H1 (cell line): ENCODE measurements around the gene ATPAF2. TPM values are rescaled to one million over a fixed set of nuclear protein-coding genes. Genes with fewer than 3 reads are reported as not detected.
A peak's percentile ranks its signal among the peaks of the same experiment; 100 is the strongest.

ENCODE experiments used
- CTCF ChIA-PET: fragments of 300-600 bp; sonication (Branson Sonifier 250); formaldehyde crosslinking; loops from one replicate; lab custom pipeline; 2021; ENCODE audit not compliant: partially characterized antibody; lab: Charles Lee
- POLR2A ChIA-PET: fragments of 300-600 bp; sonication (Branson Sonifier 250); formaldehyde crosslinking; loops from one replicate; lab custom pipeline; 2021; ENCODE audit warnings: inconsistent platforms; ENCODE audit not compliant: partially characterized antibody; lab: Charles Lee
- DNase-seq, 2 experiments: peaks; one replicate each; pipeline versions ENCODE4 v3.0.0 to v3.0.0-alpha.2; 2010 to 2022; ENCODE audit warnings: low spot score in 2 of 2, low read depth in 1 of 2, mixed read lengths in 1 of 2
- FAIRE-seq: peaks from 2 replicates; lab custom pipeline; 2011; peaks lifted over from hg19 to GRCh38; lab: Jason Lieb, UNC
- H2AFZ ChIP-seq: 2 replicates; pipeline ENCODE4 v1.8.1; 2012; ENCODE audit warnings: low read length, inconsistent platforms
- H2AK5ac ChIP-seq: 2 replicates; pipeline ENCODE4 v1.6.1; 2013; ENCODE audit warnings: low read depth, low read length
- H2BK120ac ChIP-seq: replicated peaks from 2 replicates; pipeline ENCODE3; 2013; ENCODE audit warnings: low read depth, low read length, inconsistent platforms
- H2BK12ac ChIP-seq: 2 replicates; pipeline ENCODE4 v1.6.1; 2013; ENCODE audit warnings: low read depth, low read length
- H2BK15ac ChIP-seq: 2 replicates; pipeline ENCODE4 v1.6.1; 2013; ENCODE audit warnings: low read length
- H2BK20ac ChIP-seq: 2 replicates; pipeline ENCODE4 v1.6.1; 2013; ENCODE audit warnings: low read length
- H2BK5ac ChIP-seq: 2 replicates; pipeline ENCODE4 v1.6.1; 2013; ENCODE audit warnings: low read depth, low read length
- H3K14ac ChIP-seq: 2 replicates; pipeline ENCODE4 v1.6.1; 2013; ENCODE audit warnings: inconsistent platforms; ENCODE audit not compliant: insufficient read length
- H3K18ac ChIP-seq: 2 replicates; pipeline ENCODE4 v1.6.1; 2013; ENCODE audit warnings: low read length; ENCODE audit errors: extremely low read depth
- H3K23ac ChIP-seq: 2 replicates; pipeline ENCODE4 v1.6.1; 2013; ENCODE audit warnings: inconsistent platforms; ENCODE audit not compliant: insufficient read length
- H3K23me2 ChIP-seq: 2 replicates; pipeline ENCODE4 v1.6.1; 2013; ENCODE audit warnings: low read depth, low read length
- H3K27ac ChIP-seq: 2 replicates; pipeline ENCODE4 v1.6.1; 2011; ENCODE audit warnings: low read depth, low read length, inconsistent platforms
- H3K27me3 ChIP-seq, 4 experiments: replicated peaks in 1 of 4; 1 replicate in 1 of 4; 2 replicates in 3 of 4; pipeline versions ENCODE4 v1.6.1 to v1.8.1; 2011 to 2013; ENCODE audit warnings: low read length in 3 of 4, mild to moderate bottlenecking in 3 of 4, inconsistent platforms in 2 of 4, mixed read lengths in 2 of 4, moderate library complexity in 1 of 4; ENCODE audit not compliant: control insufficient read depth in 3 of 4, insufficient read depth in 3 of 4; ENCODE audit errors: extremely low read depth in 1 of 4
- H3K36me3 ChIP-seq, 4 experiments: 2 replicates each; pipeline versions ENCODE4 v1.6.1 to v1.8.1; 2011 to 2013; ENCODE audit warnings: mild to moderate bottlenecking in 4 of 4, low read length in 3 of 4, moderate library complexity in 2 of 4, control low read depth in 1 of 4, inconsistent platforms in 1 of 4; ENCODE audit not compliant: insufficient read depth in 4 of 4, control insufficient read depth in 2 of 4
- H3K4ac ChIP-seq: replicated peaks from 2 replicates; pipeline ENCODE3; 2013; ENCODE audit warnings: low read length, low read depth, mixed read lengths, inconsistent platforms; ENCODE audit not compliant: insufficient read length
- H3K4me1 ChIP-seq, 4 experiments: replicated peaks in 1 of 4; 1 replicate in 1 of 4; 2 replicates in 3 of 4; pipeline versions ENCODE4 v1.6.1 to v1.8.1; 2011 to 2013; ENCODE audit warnings: low read length in 3 of 4, inconsistent platforms in 2 of 4, mixed read lengths in 1 of 4; ENCODE audit not compliant: insufficient read depth in 4 of 4, control insufficient read depth in 3 of 4
- H3K4me2 ChIP-seq, 2 experiments: 2 replicates each; pipeline versions ENCODE4 v1.6.1 to v1.8.1; 2011 to 2013; ENCODE audit warnings: low read depth in 2 of 2, low read length in 2 of 2, control low read depth in 1 of 2, inconsistent platforms in 1 of 2, mild to moderate bottlenecking in 1 of 2; ENCODE audit not compliant: insufficient read depth in 1 of 2
- H3K4me3 ChIP-seq, 4 experiments: fragments of 200-600, 300-600 bp in 1 of 4; sonication (generic), shearing (Covaris generic), sonication (Bioruptor Twin) in 1 of 4; 2 replicates each; pipeline versions ENCODE4 v1.5.1 to v1.8.1; 2011 to 2016; ENCODE audit warnings: low read length in 4 of 4, low read depth in 3 of 4, control low read depth in 2 of 4, inconsistent platforms in 2 of 4, mild to moderate bottlenecking in 2 of 4, mixed read lengths in 1 of 4, moderate library complexity in 1 of 4; ENCODE audit not compliant: insufficient read depth in 2 of 4; ENCODE audit errors: extremely low read depth in 1 of 4
- H3K56ac ChIP-seq: replicated peaks from 2 replicates; pipeline ENCODE3; 2013; ENCODE audit warnings: low read depth, mild to moderate bottlenecking, mixed read lengths, low read length, inconsistent platforms; ENCODE audit not compliant: insufficient read length
- H3K79me1 ChIP-seq: 2 replicates; pipeline ENCODE4 v1.6.1; 2013; ENCODE audit warnings: low read depth, low read length, control low read depth
- H3K79me2 ChIP-seq, 2 experiments: 2 replicates each; pipeline versions ENCODE4 v1.6.1 to v1.8.1; 2012 to 2013; ENCODE audit warnings: low read length in 2 of 2, mild to moderate bottlenecking in 2 of 2, inconsistent platforms in 1 of 2; ENCODE audit not compliant: insufficient read depth in 2 of 2, control insufficient read depth in 1 of 2
- H3K9ac ChIP-seq, 4 experiments: replicated peaks in 1 of 4; 1 replicate in 1 of 4; 2 replicates in 3 of 4; pipeline versions ENCODE4 v1.6.1 to v1.8.1; 2011 to 2013; ENCODE audit warnings: low read depth in 3 of 4, low read length in 3 of 4, control low read depth in 2 of 4, mild to moderate bottlenecking in 2 of 4, moderate library complexity in 2 of 4, inconsistent platforms in 1 of 4; ENCODE audit errors: extremely low read depth in 1 of 4
- H3K9me3 ChIP-seq, 2 experiments: 2 replicates each; pipeline versions ENCODE4 v1.6.1 to v1.8.1; 2012 to 2013; ENCODE audit warnings: mild to moderate bottlenecking in 2 of 2, moderate library complexity in 2 of 2, control low read depth in 1 of 2, inconsistent platforms in 1 of 2, low read depth in 1 of 2, low read length in 1 of 2, mixed read lengths in 1 of 2; ENCODE audit not compliant: insufficient read depth in 2 of 2
- H4K20me1 ChIP-seq, 2 experiments: replicated peaks in 1 of 2; 2 replicates each; pipeline versions ENCODE3 to v1.8.1; 2011 to 2013; ENCODE audit warnings: inconsistent platforms in 2 of 2, low read length in 2 of 2, mild to moderate bottlenecking in 1 of 2; ENCODE audit not compliant: insufficient read depth in 2 of 2, control insufficient read depth in 1 of 2
- H4K5ac ChIP-seq: 2 replicates; pipeline ENCODE4 v1.6.1; 2013; ENCODE audit warnings: low read length, low read depth, mixed read lengths, inconsistent platforms; ENCODE audit not compliant: insufficient read length
- H4K8ac ChIP-seq: 2 replicates; pipeline ENCODE4 v1.8.0; 2013; ENCODE audit warnings: mild to moderate bottlenecking, moderate library complexity, low read length, inconsistent platforms; ENCODE audit not compliant: insufficient read depth; ENCODE audit errors: extremely low read depth
- H4K91ac ChIP-seq: replicated peaks from 2 replicates; pipeline ENCODE3; 2013; ENCODE audit warnings: low read length, mixed read lengths, inconsistent platforms; ENCODE audit not compliant: insufficient read length
- CTCF ChIP-seq, 3 experiments: IDR thresholded peaks; 1 replicate in 2 of 3; 2 replicates in 1 of 3; pipeline versions ENCODE4 v1.5.1 to v1.6.1; 2011; ENCODE audit warnings: low read length in 3 of 3, mild to moderate bottlenecking in 3 of 3, inconsistent platforms in 2 of 3, low read depth in 1 of 3, moderate library complexity in 1 of 3; ENCODE audit not compliant: insufficient read depth in 1 of 3; ENCODE audit errors: control extremely low read depth in 1 of 3
- RAD21 ChIP-seq, 2 experiments: IDR thresholded peaks in 1 of 2; conservative IDR thresholded peaks in 1 of 2; 2 replicates each; pipeline ENCODE4 v1.6.1; 2011; ENCODE audit warnings: low read depth in 2 of 2, low read length in 2 of 2, improper control_type of control experiment in 1 of 2, inconsistent platforms in 1 of 2, mild to moderate bottlenecking in 1 of 2, moderate library complexity in 1 of 2
- RBBP5 ChIP-seq: IDR thresholded peaks from 2 replicates; pipeline ENCODE4 v1.7.1; 2012; ENCODE audit warnings: low read depth, mild to moderate bottlenecking, inconsistent platforms, low read length, moderate library complexity, borderline replicate concordance
- WGBS, 2 experiments: shearing (Covaris generic) in 1 of 2; methylation state at CpG; one replicate each; pipeline versions ENCODE4 v1.1.6 to v1.1.7; 2013 to 2015; ENCODE audit warnings: low lambda C conversion rate in 2 of 2, mixed read lengths in 2 of 2, inconsistent platforms in 1 of 2, low coverage in 1 of 2, missing lambda C conversion rate in 1 of 2; ENCODE audit not compliant: insufficient replicate concordance in 2 of 2, insufficient coverage in 1 of 2, insufficient read length in 1 of 2; ENCODE audit errors: extremely low coverage in 1 of 2, missing lambda C conversion rate in 1 of 2; 5-methylcytosine and 5-hydroxymethylcytosine counted together
- polyA plus RNA-seq, 7 experiments: library from polyadenylated mRNA; depleted of rRNA in 3 of 7; stranded (reverse) in 5 of 7; unstranded in 2 of 7; fragments of >200 nt in 5 of 7; fragments of 200-250 nt in 2 of 7; gene quantifications; 1 replicate in 5 of 7; 2 replicates in 1 of 7; 4 replicates in 1 of 7; pipeline versions ENCODE4 v1.2.1 to v1.2.3, GENCODE V29; 2011 to 2013; ENCODE audit warnings: missing spikeins in 2 of 7, mixed read lengths in 2 of 7
- total RNA-seq: library from RNA; stranded (reverse); fragmentation: NEBNext Ultra II Directional; extraction: Animal tissue kit (Norgen Biotek cat#: 25700); gene quantifications from 2 replicates; pipeline ENCODE4 v1.2.1, GENCODE V29; 2021

The ATPAF2 gene
- total and polyA plus RNA-seq, 2 of the 8 experiments (the other 6 are each of a cell fraction or from before 2014, with no cell fraction given) = 19.6 to 22.9 TPM

DNA sequence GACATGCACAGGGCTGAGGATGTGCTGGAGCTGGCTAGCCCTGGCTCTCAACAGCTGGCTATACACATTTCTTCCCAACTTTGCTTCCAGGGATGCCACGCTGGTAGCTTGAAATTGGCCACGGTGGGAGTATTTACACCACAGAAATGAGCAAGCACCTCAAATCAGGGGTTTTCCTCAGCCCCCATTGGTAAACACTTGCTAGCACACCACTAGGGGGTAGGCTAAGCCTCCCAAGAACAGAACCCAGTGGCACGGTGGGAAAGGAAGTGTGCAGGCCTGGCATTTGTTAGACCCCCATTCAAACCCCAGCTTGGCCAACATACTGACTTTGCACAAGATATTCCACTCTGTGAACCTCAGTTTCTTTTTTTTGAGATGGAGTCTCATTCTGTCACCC, 53.4 kb downstream of the ATPAF2 start:
- ChIA-PET CTCF (interaction anchor here (0.7 to 5.4 kb wide), 19 partner anchors 8 to 224 kb away, joined by 3 to 42 read pairs (median 6); no protein-coding TSS in a partner anchor), POLR2A (no interaction called here)
- Histone ChIP-seq H2BK20ac (no peak overlapping the region), H3K23me2 (no peaks in the 10 kb centered on the region), H3K4me1 (no peaks in the 10 kb centered on the region; a peak in 1 of 7 replicates), H3K9ac (no peak overlapping the region), H3K36me3 (no peaks in the 10 kb centered on the region), H2BK5ac (no peak overlapping the region), H3K79me1 (no peaks in the 10 kb centered on the region), H3K4ac (peak overlapping the region; percentile 53), H3K18ac (no peak overlapping the region), H2AK5ac (no peak overlapping the region), H2BK120ac (no peak overlapping the region), H4K5ac (no peak overlapping the region), H3K23ac (no peak overlapping the region), H3K4me3 (no peak overlapping the region), H3K4me2 (no peak overlapping the region), H4K8ac (peak overlapping the region; percentile 76; the same call in 1 of the 2 replicates), H2BK15ac (no peak overlapping the region), H3K27ac (no peak overlapping the region), H3K27me3 (no peaks in the 10 kb centered on the region; a peak in 1 of 7 replicates), H2AFZ (no peak overlapping the region), H3K79me2 (no peaks in the 10 kb centered on the region), H3K14ac (no peak overlapping the region), H3K9me3 (no peaks in the 10 kb centered on the region), H2BK12ac (no peak overlapping the region), H3K56ac (no peak overlapping the region), H4K20me1 (no peaks in the 10 kb centered on the region), H4K91ac (no peak overlapping the region)
- TF ChIP-seq CTCF (IDR thresholded peaks at IDR 0.05; ENCODE audit: control extremely low read depth in 1 of 3, insufficient read depth in 1 of 3, low read depth in 1 of 3, low read length in 3 of 3) (peak; percentile 39 to 53 (median 51)), RAD21 (IDR thresholded peaks at IDR 0.05 in 1 of 2, conservative IDR thresholded peaks at IDR 0.05 in 1 of 2; ENCODE audit: low read depth in 2 of 2, low read length in 2 of 2) (peak; percentile 44 to 60), RBBP5 (no peak)
- DNase-seq (no peak), FAIRE-seq (no peak)
- 86% methylated on average over 3 of the region's 3 CpGs; no CpG with 5 or more reads in 1 of the 2 experiments for whole genome bisulfite sequencing, 2 experiments
